ENCODE results near the gene HDAC10.

GRCh38 chr22:50284479-50284878, 33.4 kb upstream of the HDAC10 start:
- TF ChIP-seq CTCF (IDR thresholded peaks at IDR 0.05 in 8 of 11, conservative IDR thresholded peaks at IDR 0.05 in 3 of 11) (no peak), POLR2A (IDR thresholded peaks at IDR 0.05) (no peak)
